Stimulated activated CD4-positive, alpha-beta T cell treated with anti-CD3 and anti-CD28 coated beads, Interleukin-1b, Interleukin-23, amount 100 ng/mL, for 24 hours (primary cell): Measurements from ENCODE around the gene PPP1R14D.

Experiments
- DNase-seq, 4 experiments: peaks; one replicate each; pipeline ENCODE4 v3.0.0-alpha.2; 2020; ENCODE audit warnings: low read depth in 4 of 4, low spot score in 1 of 4

PPP1R14D gene

GRCh38 chr15:40787344-40787841, 41.1 kb downstream of the PPP1R14D start:
- DNase-seq = peak in 3 of 4 experiments; percentile 32 to 63 (median 44)

GRCh38 chr15:40785814-40786213, 42.7 kb downstream of the PPP1R14D start:
- no peak for DNase-seq

- no peak for DNase-seq
Observed at GRCh38 chr15:40785164-40785563, 43.3 kb downstream of the PPP1R14D start.

- peak; percentile 47 to 69 (median 62) for DNase-seq
Observed at GRCh38 chr15:40782609-40783227, 45.8 kb downstream of the PPP1R14D start.

- DNase-seq = no peak
Observed at GRCh38 chr15:40776537-40777141, 51.9 kb downstream of the PPP1R14D start.

- DNase-seq = no peak
Observed at GRCh38 chr15:40775740-40776536, 52.6 kb downstream of the PPP1R14D start.

GRCh38 chr15:40775007-40775406, 53.5 kb downstream of the PPP1R14D start:
- DNase-seq = no peak

GRCh38 chr15:40773902-40774301, 54.6 kb downstream of the PPP1R14D start:
- no peak for DNase-seq

GRCh38 chr15:40773496-40773895, 55.0 kb downstream of the PPP1R14D start:
- no peak for DNase-seq

GRCh38 chr15:40772014-40772413, 56.5 kb downstream of the PPP1R14D start:
- no peak for DNase-seq

- no peak for DNase-seq
Observed at GRCh38 chr15:40771242-40771641, 57.3 kb downstream of the PPP1R14D start.

- no peak for DNase-seq
Observed at GRCh38 chr15:40770147-40770721, 58.3 kb downstream of the PPP1R14D start.

- DNase-seq = peak in 3 of 4 experiments; percentile 36 to 59 (median 55)
Observed at GRCh38 chr15:40769274-40770146, 59.0 kb downstream of the PPP1R14D start, which contains the start of gene C15orf62. C15orf62 (plus strand) TSS chr15:40769980; CDS start chr15:40770496, 516 bp downstream.

GRCh38 chr15:40768521-40769273, 59.8 kb downstream of the PPP1R14D start:
- no peak for DNase-seq

- no peak for DNase-seq
Observed at GRCh38 chr15:40767838-40768500, 60.5 kb downstream of the PPP1R14D start.

- DNase-seq = no peak
Observed at GRCh38 chr15:40766906-40767837, 61.3 kb downstream of the PPP1R14D start.

- DNase-seq = no peak
Observed at GRCh38 chr15:40766194-40766815, 62.2 kb downstream of the PPP1R14D start.
